ENCODE results near the gene OR52I2. TPM values are rescaled to one million over a fixed set of nuclear protein-coding genes. Genes with fewer than 3 reads are reported as not detected.

OR52I2 gene
- polyA plus RNA-seq, 3 donors: 0.04 TPM; not detected in 2

DNA sequence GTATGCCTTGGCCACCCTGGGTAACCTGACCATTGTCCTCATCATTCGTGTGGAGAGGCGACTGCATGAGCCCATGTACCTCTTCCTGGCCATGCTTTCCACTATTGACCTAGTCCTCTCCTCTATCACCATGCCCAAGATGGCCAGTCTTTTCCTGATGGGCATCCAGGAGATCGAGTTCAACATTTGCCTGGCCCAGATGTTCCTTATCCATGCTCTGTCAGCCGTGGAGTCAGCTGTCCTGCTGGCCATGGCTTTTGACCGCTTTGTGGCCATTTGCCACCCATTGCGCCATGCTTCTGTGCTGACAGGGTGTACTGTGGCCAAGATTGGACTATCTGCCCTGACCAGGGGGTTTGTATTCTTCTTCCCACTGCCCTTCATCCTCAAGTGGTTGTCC, 58.4 kb downstream of the OR52I2 start:
- Mint-ChIP-seq H3K36me3 (no peaks in the 10 kb centered on the region), H3K4me3 (no peak overlapping the region), H3K4me1 (no peaks in the 10 kb centered on the region), H3K27ac (no peak overlapping the region), H3K9me3 (no peaks in the 10 kb centered on the region), H3K27me3 (ENCODE audit: low read depth in 3 of 3) (peaks cover 0 to 3% (median 0%) of the 10 kb centered on the region in 3 donors)
- no peaks in the 10 kb centered on the region for H4K20me1 ChIP-seq (ENCODE audit: insufficient read depth, low read length)
- no peaks in the 10 kb centered on the region for H3K4me1 ChIP-seq (ENCODE audit: control insufficient read depth in 1 of 2, insufficient read depth in 2 of 2, low read length in 2 of 2)
- no peaks in the 10 kb centered on the region for H3K9me3 ChIP-seq (replicated peaks in 1 of 2; ENCODE audit: control insufficient read depth in 1 of 2, insufficient read depth in 1 of 2, low read length in 2 of 2)
- H3K36me3 ChIP-seq (replicated peaks in 1 of 2; ENCODE audit: control insufficient read depth in 1 of 2, insufficient read depth in 2 of 2, low read length in 2 of 2): no peaks in the 10 kb centered on the region
- H3K27me3 ChIP-seq (ENCODE audit: control insufficient read depth in 2 of 2, insufficient read depth in 2 of 2, low read length in 2 of 2): peaks cover 0 to 2% of the 10 kb centered on the region in 2 donors
- H3K9ac ChIP-seq (ENCODE audit: insufficient read depth, low read length, poor library complexity, severe bottlenecking): no peak overlapping the region
- H3K4me3 ChIP-seq (replicated peaks in 1 of 3; ENCODE audit: low read depth in 2 of 3, low read length in 3 of 3): no peak overlapping the region
- WGBS (ENCODE audit: insufficient coverage): 96% methylated on average over 4 of the region's 6 CpGs
- intact Hi-C loops (cut with micrococcal nuclease): loop anchor here in 1 of 2 donors (10.0 kb wide), 1 partner anchor 455 kb away; no protein-coding TSS in a partner anchor
- no peaks in the 10 kb centered on the region for H3K79me2 ChIP-seq (ENCODE audit: insufficient read depth, low read length)
- H2AFZ ChIP-seq (ENCODE audit: insufficient read depth, low read depth, low read length, poor library complexity, severe bottlenecking): no peak overlapping the region
- TF ChIP-seq, protein P1, sequence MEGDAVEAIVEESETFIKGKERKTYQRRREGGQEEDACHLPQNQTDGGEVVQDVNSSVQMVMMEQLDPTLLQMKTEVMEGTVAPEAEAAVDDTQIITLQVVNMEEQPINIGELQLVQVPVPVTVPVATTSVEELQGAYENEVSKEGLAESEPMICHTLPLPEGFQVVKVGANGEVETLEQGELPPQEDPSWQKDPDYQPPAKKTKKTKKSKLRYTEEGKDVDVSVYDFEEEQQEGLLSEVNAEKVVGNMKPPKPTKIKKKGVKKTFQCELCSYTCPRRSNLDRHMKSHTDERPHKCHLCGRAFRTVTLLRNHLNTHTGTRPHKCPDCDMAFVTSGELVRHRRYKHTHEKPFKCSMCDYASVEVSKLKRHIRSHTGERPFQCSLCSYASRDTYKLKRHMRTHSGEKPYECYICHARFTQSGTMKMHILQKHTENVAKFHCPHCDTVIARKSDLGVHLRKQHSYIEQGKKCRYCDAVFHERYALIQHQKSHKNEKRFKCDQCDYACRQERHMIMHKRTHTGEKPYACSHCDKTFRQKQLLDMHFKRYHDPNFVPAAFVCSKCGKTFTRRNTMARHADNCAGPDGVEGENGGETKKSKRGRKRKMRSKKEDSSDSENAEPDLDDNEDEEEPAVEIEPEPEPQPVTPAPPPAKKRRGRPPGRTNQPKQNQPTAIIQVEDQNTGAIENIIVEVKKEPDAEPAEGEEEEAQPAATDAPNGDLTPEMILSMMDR (IDR thresholded peaks at IDR 0.05): no peak
- H3K27ac ChIP-seq (ENCODE audit: low read depth in 1 of 2, low read length in 2 of 2): no peak overlapping the region
- no peak overlapping the region for H3K4me2 ChIP-seq (replicated peaks; ENCODE audit: extremely low read depth, low read length, poor library complexity, severe bottlenecking)
- DNase-seq: no peak

GRCh38 chr11:4641501-4641900, 60.0 kb downstream of the OR52I2 start:
- H3K9me3 Mint-ChIP-seq: no peaks in the 10 kb centered on the region
- TF ChIP-seq, protein P1 (IDR thresholded peaks at IDR 0.05): no peak

More at GRCh38 chr11:4641501-4641900, 60.0 kb downstream of the OR52I2 start:
- no peaks in the 10 kb centered on the region for H3K4me1 Mint-ChIP-seq
- no peaks in the 10 kb centered on the region for H3K36me3 Mint-ChIP-seq
- H3K9me3 ChIP-seq (replicated peaks in 1 of 2; ENCODE audit: control insufficient read depth in 1 of 2, insufficient read depth in 1 of 2, low read length in 2 of 2): no peaks in the 10 kb centered on the region
- no peak overlapping the region for H3K4me3 Mint-ChIP-seq
- H4K20me1 ChIP-seq (ENCODE audit: insufficient read depth, low read length): no peaks in the 10 kb centered on the region
- no peak overlapping the region for H3K27ac Mint-ChIP-seq
- no peaks in the 10 kb centered on the region for H3K36me3 ChIP-seq (replicated peaks in 1 of 2; ENCODE audit: control insufficient read depth in 1 of 2, insufficient read depth in 2 of 2, low read length in 2 of 2)
- WGBS (ENCODE audit: insufficient coverage): 90% methylated on average over 7 of the region's 7 CpGs
- no peak overlapping the region for H3K9ac ChIP-seq (ENCODE audit: insufficient read depth, low read length, poor library complexity, severe bottlenecking)
- no peak overlapping the region for H3K4me3 ChIP-seq (replicated peaks in 1 of 3; ENCODE audit: low read depth in 2 of 3, low read length in 3 of 3)
- peaks cover 0 to 3% (median 2%) of the 10 kb centered on the region in 3 donors for H3K27me3 Mint-ChIP-seq (ENCODE audit: low read depth in 3 of 3)
- no peak overlapping the region for H3K4me2 ChIP-seq (replicated peaks; ENCODE audit: extremely low read depth, low read length, poor library complexity, severe bottlenecking)
- DNase-seq: no peak
- H3K27me3 ChIP-seq (ENCODE audit: control insufficient read depth in 2 of 2, insufficient read depth in 2 of 2, low read length in 2 of 2): no peaks in the 10 kb centered on the region
- no peak overlapping the region for H3K27ac ChIP-seq (ENCODE audit: low read depth in 1 of 2, low read length in 2 of 2)
- no peak overlapping the region for H2AFZ ChIP-seq (ENCODE audit: insufficient read depth, low read depth, low read length, poor library complexity, severe bottlenecking)
- H3K4me1 ChIP-seq (ENCODE audit: control insufficient read depth in 1 of 2, insufficient read depth in 2 of 2, low read length in 2 of 2): no peaks in the 10 kb centered on the region
- intact Hi-C loops (cut with micrococcal nuclease): no loop called here
- H3K79me2 ChIP-seq (ENCODE audit: insufficient read depth, low read length): no peaks in the 10 kb centered on the region

Data from CD14-positive monocyte (primary cell).